Duodenal mucosa (tissue), 2 donors: ENCODE data around the gene POLR2F.

Source experiments
- H3K27ac ChIP-seq: one replicate; pipeline ENCODE4 v1.7.0; 2013; ENCODE audit warnings: low read depth, low read length
- H3K27me3 ChIP-seq, 2 donors: one replicate each; pipeline ENCODE4 v1.7.0; 2013; ENCODE audit warnings: low read length in 2 of 2, control low read depth in 1 of 2; ENCODE audit not compliant: insufficient read depth in 2 of 2, control insufficient read depth in 1 of 2
- H3K36me3 ChIP-seq, 2 donors: one replicate each; pipeline ENCODE4 v1.7.0; 2013; ENCODE audit warnings: low read length in 2 of 2, control low read depth in 1 of 2; ENCODE audit not compliant: insufficient read depth in 2 of 2, control insufficient read depth in 1 of 2
- H3K4me1 ChIP-seq, 2 donors: one replicate each; pipeline ENCODE4 v1.7.0; 2013; ENCODE audit warnings: low read length in 2 of 2, control low read depth in 1 of 2; ENCODE audit not compliant: insufficient read depth in 2 of 2, control insufficient read depth in 1 of 2
- H3K4me3 ChIP-seq, 2 donors: one replicate each; pipeline ENCODE4 v1.7.0; 2013; ENCODE audit warnings: low read length in 2 of 2, low read depth in 1 of 2
- H3K9ac ChIP-seq, 2 donors: one replicate each; pipeline ENCODE4 v1.7.0; 2013; ENCODE audit warnings: low read length in 2 of 2, low read depth in 1 of 2
- H3K9me3 ChIP-seq, 2 donors: one replicate each; pipeline ENCODE4 v1.7.0; 2013; ENCODE audit warnings: low read length in 2 of 2, control low read depth in 1 of 2; ENCODE audit not compliant: control insufficient read depth in 1 of 2

Gene POLR2F

GRCh38 chr22:38017272-38017920, 63.9 kb downstream of the POLR2F start:
- Histone ChIP-seq H3K4me3 (no peak overlapping the region), H3K9me3 (no peaks in the 10 kb centered on the region), H3K36me3 (no peaks in the 10 kb centered on the region), H3K4me1 (peaks cover 7 to 13% of the 10 kb centered on the region in 2 donors), H3K27me3 (no peaks in the 10 kb centered on the region), H3K9ac (no peak overlapping the region), H3K27ac (no peak overlapping the region)

- Histone ChIP-seq H3K4me3 (no peak overlapping the region), H3K9me3 (no peaks in the 10 kb centered on the region), H3K9ac (no peak overlapping the region), H3K27ac (no peak overlapping the region), H3K4me1 (peaks cover 7 to 13% of the 10 kb centered on the region in 2 donors), H3K27me3 (no peaks in the 10 kb centered on the region), H3K36me3 (no peaks in the 10 kb centered on the region)
These were observed 64.7 kb downstream of the POLR2F start for GRCh38 chr22:38017939-38018885.
